Effector memory CD4-positive, alpha-beta T cell (primary cell): ENCODE results near the gene SHC1.
A peak's percentile ranks its signal among the peaks of the same experiment; 100 is the strongest.

Source experiments
- DNase-seq, 3 donors: peaks; one replicate each; pipeline ENCODE4 v3.0.0-alpha.2; 2020
- H3K27ac ChIP-seq: 2 replicates; pipeline ENCODE4 v1.7.0; 2013; ENCODE audit warnings: mild to moderate bottlenecking, low read length, moderate library complexity; ENCODE audit not compliant: insufficient read depth, poor library complexity, severe bottlenecking
- H3K27me3 ChIP-seq: replicated peaks from 2 replicates; pipeline ENCODE4 v1.7.0; 2013; ENCODE audit warnings: mild to moderate bottlenecking, low read length; ENCODE audit not compliant: insufficient read depth, control insufficient read depth, poor library complexity, severe bottlenecking
- H3K36me3 ChIP-seq: 2 replicates; pipeline ENCODE4 v1.7.0; 2013; ENCODE audit warnings: mild to moderate bottlenecking, low read length, moderate library complexity; ENCODE audit not compliant: control insufficient read depth, insufficient read depth
- H3K4me1 ChIP-seq: 2 replicates; pipeline ENCODE4 v1.7.0; 2013; ENCODE audit warnings: low read length, mild to moderate bottlenecking; ENCODE audit not compliant: control insufficient read depth, insufficient read depth, poor library complexity, severe bottlenecking
- H3K4me3 ChIP-seq: 2 replicates; pipeline ENCODE4 v1.7.0; 2013; ENCODE audit warnings: low read length, low read depth, mild to moderate bottlenecking; ENCODE audit not compliant: insufficient read depth, poor library complexity, severe bottlenecking
- H3K9me3 ChIP-seq: 2 replicates; pipeline ENCODE4 v1.7.0; 2013; ENCODE audit warnings: mild to moderate bottlenecking, low read length, moderate library complexity; ENCODE audit not compliant: control insufficient read depth

The SHC1 gene

GRCh38 chr1:155014709-155015508, 44.4 kb upstream of the SHC1 start:
- DNase-seq = no peak
- H3K27ac ChIP-seq = peak overlapping the region; percentile 77
- H3K9me3 ChIP-seq = no peaks in the 10 kb centered on the region
- H3K36me3 ChIP-seq = peaks cover 31% of the 10 kb centered on the region
- H3K4me1 ChIP-seq = peaks cover 82% of the 10 kb centered on the region
- H3K4me3 ChIP-seq = no peak overlapping the region
- no peaks in the 10 kb centered on the region for H3K27me3 ChIP-seq

GRCh38 chr1:155013632-155014031, 43.1 kb upstream of the SHC1 start:
- no peaks in the 10 kb centered on the region for H3K27me3 ChIP-seq
- H3K4me3 ChIP-seq = peak overlapping the region; percentile 56
- H3K9me3 ChIP-seq = no peaks in the 10 kb centered on the region
- peaks cover 86% of the 10 kb centered on the region for H3K4me1 ChIP-seq
- peak in 2 of 3 donors; percentile 39 to 46 for DNase-seq
- H3K27ac ChIP-seq = peak overlapping the region; percentile 77
- peaks cover 23% of the 10 kb centered on the region for H3K36me3 ChIP-seq

- Histone ChIP-seq H3K27me3 (no peaks in the 10 kb centered on the region), H3K27ac (peak overlapping the region; percentile 77), H3K36me3 (peaks cover 20% of the 10 kb centered on the region), H3K4me1 (peaks cover 89% of the 10 kb centered on the region), H3K4me3 (peak overlapping the region; percentile 56), H3K9me3 (no peaks in the 10 kb centered on the region)
- no peak for DNase-seq
These were observed 42.4 kb upstream of the SHC1 start for GRCh38 chr1:155012776-155013602.

- Histone ChIP-seq H3K9me3 (no peaks in the 10 kb centered on the region), H3K4me3 (peak overlapping the region; percentile 56), H3K27me3 (no peaks in the 10 kb centered on the region), H3K4me1 (peaks cover 90% of the 10 kb centered on the region), H3K36me3 (peaks cover 20% of the 10 kb centered on the region), H3K27ac (peak overlapping the region; percentile 77)
- no peak for DNase-seq
These were observed 41.5 kb upstream of the SHC1 start for GRCh38 chr1:155012026-155012546.

- H3K4me1 ChIP-seq = peaks cover 90% of the 10 kb centered on the region
These were observed 41.0 kb upstream of the SHC1 start for GRCh38 chr1:155011437-155012025.

GRCh38 chr1:155011004-155011416, 40.5 kb upstream of the SHC1 start:
- DNase-seq = no peak
- Histone ChIP-seq H3K4me3 (peak overlapping the region; percentile 56), H3K27ac (peak overlapping the region; percentile 77), H3K27me3 (no peaks in the 10 kb centered on the region), H3K36me3 (peaks cover 20% of the 10 kb centered on the region), H3K4me1 (peaks cover 90% of the 10 kb centered on the region), H3K9me3 (no peaks in the 10 kb centered on the region)

More at GRCh38 chr1:155011437-155012025, 41.0 kb upstream of the SHC1 start:
- H3K4me3 ChIP-seq = peak overlapping the region; percentile 56
- peak overlapping the region; percentile 77 for H3K27ac ChIP-seq
- no peak for DNase-seq
- H3K27me3 ChIP-seq = no peaks in the 10 kb centered on the region
- peaks cover 20% of the 10 kb centered on the region for H3K36me3 ChIP-seq
- H3K9me3 ChIP-seq = no peaks in the 10 kb centered on the region

- no peaks in the 10 kb centered on the region for H3K9me3 ChIP-seq
- H3K4me1 ChIP-seq = peaks cover 90% of the 10 kb centered on the region
- peak in 1 of 3 donors; percentile 23 for DNase-seq
- H3K27me3 ChIP-seq = no peaks in the 10 kb centered on the region
- peaks cover 14% of the 10 kb centered on the region for H3K36me3 ChIP-seq
- peak overlapping the region; percentile 77 for H3K27ac ChIP-seq
- peak overlapping the region; percentile 56 for H3K4me3 ChIP-seq
These were observed 39.8 kb upstream of the SHC1 start for GRCh38 chr1:155010211-155010918.

GRCh38 chr1:155009742-155010141, 39.2 kb upstream of the SHC1 start:
- peaks cover 90% of the 10 kb centered on the region for H3K4me1 ChIP-seq
- no peaks in the 10 kb centered on the region for H3K9me3 ChIP-seq
- peaks cover 8% of the 10 kb centered on the region for H3K36me3 ChIP-seq
- H3K27ac ChIP-seq = peak overlapping the region; percentile 77
- H3K27me3 ChIP-seq = no peaks in the 10 kb centered on the region
- no peak for DNase-seq
- peak overlapping the region; percentile 56 for H3K4me3 ChIP-seq

GRCh38 chr1:155009221-155009711, 38.7 kb upstream of the SHC1 start:
- H3K27ac ChIP-seq = peak overlapping the region; percentile 77
- peaks cover 4% of the 10 kb centered on the region for H3K36me3 ChIP-seq
- H3K27me3 ChIP-seq = no peaks in the 10 kb centered on the region
- H3K4me3 ChIP-seq = peak overlapping the region; percentile 56
- H3K4me1 ChIP-seq = peaks cover 90% of the 10 kb centered on the region
- H3K9me3 ChIP-seq = no peaks in the 10 kb centered on the region
- no peak for DNase-seq
